Osteoblast (primary cell): ENCODE results near the gene FAM124B. TPM values are rescaled to one million over a fixed set of nuclear protein-coding genes. Genes with fewer than 3 reads are reported as not detected.
A peak's percentile ranks its signal among the peaks of the same experiment; 100 is the strongest.

Experiments used
- DNase-seq: peaks from one replicate; pipeline ENCODE4 v3.0.0; 2011; ENCODE audit warnings: low spot score, mixed read lengths; ENCODE audit not compliant: insufficient read length; ENCODE audit errors: missing footprints
- H2AFZ ChIP-seq: 2 replicates; pipeline ENCODE4 v1.6.0; 2011; ENCODE audit warnings: mild to moderate bottlenecking, low read length
- H3K27ac ChIP-seq: 2 replicates; pipeline ENCODE4 v1.5.1; 2011; ENCODE audit warnings: mild to moderate bottlenecking, low read depth, low read length, moderate library complexity
- H3K27me3 ChIP-seq: 2 replicates; pipeline ENCODE4 v1.6.0; 2012; ENCODE audit warnings: mild to moderate bottlenecking, control low read depth, inconsistent platforms, low read length, moderate library complexity; ENCODE audit not compliant: insufficient read depth
- H3K36me3 ChIP-seq: 2 replicates; pipeline ENCODE4 v1.5.1; 2011; ENCODE audit warnings: mild to moderate bottlenecking, low read length, control low read depth, moderate library complexity; ENCODE audit not compliant: insufficient read depth
- H3K4me1 ChIP-seq: 2 replicates; pipeline ENCODE4 v1.5.1; 2011; ENCODE audit warnings: mild to moderate bottlenecking, low read length, control low read depth, moderate library complexity; ENCODE audit not compliant: insufficient read depth
- H3K4me2 ChIP-seq: 2 replicates; pipeline ENCODE4 v1.6.0; 2011; ENCODE audit warnings: mild to moderate bottlenecking, low read length; ENCODE audit not compliant: insufficient read depth
- H3K4me3 ChIP-seq: fragments of 200-600 bp; sonication (generic); 3 replicates; pipeline ENCODE4 v1.5.1; 2012; ENCODE audit warnings: mild to moderate bottlenecking, low read length, inconsistent platforms; ENCODE audit not compliant: insufficient read depth
- H3K79me2 ChIP-seq: 2 replicates; pipeline ENCODE4 v1.6.0; 2012; ENCODE audit warnings: mild to moderate bottlenecking, low read length, control low read depth, inconsistent platforms; ENCODE audit not compliant: insufficient read depth
- H3K9me3 ChIP-seq: 2 replicates; pipeline ENCODE4 v1.5.1; 2011; ENCODE audit warnings: low read depth, low read length, control low read depth
- H4K20me1 ChIP-seq: 2 replicates; pipeline ENCODE4 v1.6.0; 2012; ENCODE audit warnings: mild to moderate bottlenecking, low read length, control low read depth; ENCODE audit not compliant: insufficient read depth
- total RNA-seq: library from RNA; depleted of rRNA; stranded (reverse); fragments of >200 nt; gene quantifications from 2 replicates; pipeline ENCODE4 v1.2.3, GENCODE V29; 2012
- TF ChIP-seq, protein P1 (sequence below): IDR thresholded peaks from 2 replicates; pipeline ENCODE4 v1.5.1; 2011; ENCODE audit warnings: mild to moderate bottlenecking, low read depth, low read length, moderate library complexity; ENCODE audit errors: extremely low read depth

Gene FAM124B
- total RNA-seq, 1 donor: not detected

DNA sequence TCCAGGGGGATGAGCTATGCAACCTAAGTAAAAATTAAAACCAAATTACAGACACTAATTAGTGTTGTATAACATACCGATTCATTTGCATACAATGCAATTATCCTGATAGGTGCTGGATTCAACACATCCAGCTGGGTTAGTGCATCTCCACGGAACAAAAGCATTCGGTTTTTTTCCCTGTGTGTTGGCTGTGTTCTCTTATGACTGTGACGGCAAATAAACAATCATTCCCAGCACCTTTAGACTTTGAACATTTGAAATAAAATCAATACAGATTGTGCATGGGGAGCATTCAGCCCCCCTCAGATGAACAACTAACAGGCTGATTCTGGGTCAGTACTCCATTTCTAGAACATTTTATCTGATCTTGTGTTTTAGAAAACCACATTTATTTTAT, 22.7 kb downstream of the FAM124B start:
- H3K27ac ChIP-seq: no peak overlapping the region
- no peak overlapping the region for H3K4me2 ChIP-seq
- TF ChIP-seq, protein P1, sequence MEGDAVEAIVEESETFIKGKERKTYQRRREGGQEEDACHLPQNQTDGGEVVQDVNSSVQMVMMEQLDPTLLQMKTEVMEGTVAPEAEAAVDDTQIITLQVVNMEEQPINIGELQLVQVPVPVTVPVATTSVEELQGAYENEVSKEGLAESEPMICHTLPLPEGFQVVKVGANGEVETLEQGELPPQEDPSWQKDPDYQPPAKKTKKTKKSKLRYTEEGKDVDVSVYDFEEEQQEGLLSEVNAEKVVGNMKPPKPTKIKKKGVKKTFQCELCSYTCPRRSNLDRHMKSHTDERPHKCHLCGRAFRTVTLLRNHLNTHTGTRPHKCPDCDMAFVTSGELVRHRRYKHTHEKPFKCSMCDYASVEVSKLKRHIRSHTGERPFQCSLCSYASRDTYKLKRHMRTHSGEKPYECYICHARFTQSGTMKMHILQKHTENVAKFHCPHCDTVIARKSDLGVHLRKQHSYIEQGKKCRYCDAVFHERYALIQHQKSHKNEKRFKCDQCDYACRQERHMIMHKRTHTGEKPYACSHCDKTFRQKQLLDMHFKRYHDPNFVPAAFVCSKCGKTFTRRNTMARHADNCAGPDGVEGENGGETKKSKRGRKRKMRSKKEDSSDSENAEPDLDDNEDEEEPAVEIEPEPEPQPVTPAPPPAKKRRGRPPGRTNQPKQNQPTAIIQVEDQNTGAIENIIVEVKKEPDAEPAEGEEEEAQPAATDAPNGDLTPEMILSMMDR: no peak
- H3K4me3 ChIP-seq: no peak overlapping the region
- no peaks in the 10 kb centered on the region for H3K79me2 ChIP-seq
- H2AFZ ChIP-seq: no peak overlapping the region
- no peaks in the 10 kb centered on the region for H3K9me3 ChIP-seq
- no peak for DNase-seq
- no peaks in the 10 kb centered on the region for H4K20me1 ChIP-seq
- peaks cover 10% of the 10 kb centered on the region for H3K27me3 ChIP-seq
- H3K36me3 ChIP-seq: no peaks in the 10 kb centered on the region
- no peaks in the 10 kb centered on the region for H3K4me1 ChIP-seq

DNA sequence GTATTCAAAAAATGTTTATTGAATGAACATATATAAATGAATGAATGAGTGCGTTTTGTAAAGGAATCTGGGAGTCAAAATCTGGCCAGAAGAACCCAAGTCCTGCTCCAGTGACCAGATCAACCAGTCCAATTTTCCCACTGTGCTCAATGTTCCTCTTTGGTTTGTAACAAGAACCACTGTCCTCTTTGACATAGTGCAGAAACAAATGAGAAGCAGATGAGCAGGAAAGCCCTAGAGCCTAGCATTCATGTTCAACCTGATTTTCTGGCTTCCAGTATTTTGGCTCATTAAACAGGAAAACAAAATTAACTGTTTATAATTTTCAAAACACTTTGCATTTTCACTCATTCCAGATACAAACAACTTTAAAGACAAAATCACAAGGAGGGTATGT, 23.2 kb downstream of the FAM124B start:
- TF ChIP-seq, protein P1: no peak
- Histone ChIP-seq H3K36me3 (no peaks in the 10 kb centered on the region), H3K27me3 (peaks cover 7% of the 10 kb centered on the region), H3K9me3 (no peaks in the 10 kb centered on the region), H3K4me1 (no peaks in the 10 kb centered on the region), H3K27ac (no peak overlapping the region), H3K79me2 (no peaks in the 10 kb centered on the region), H2AFZ (no peak overlapping the region), H3K4me2 (no peak overlapping the region), H3K4me3 (no peak overlapping the region), H4K20me1 (no peaks in the 10 kb centered on the region)
- DNase-seq: no peak

DNA sequence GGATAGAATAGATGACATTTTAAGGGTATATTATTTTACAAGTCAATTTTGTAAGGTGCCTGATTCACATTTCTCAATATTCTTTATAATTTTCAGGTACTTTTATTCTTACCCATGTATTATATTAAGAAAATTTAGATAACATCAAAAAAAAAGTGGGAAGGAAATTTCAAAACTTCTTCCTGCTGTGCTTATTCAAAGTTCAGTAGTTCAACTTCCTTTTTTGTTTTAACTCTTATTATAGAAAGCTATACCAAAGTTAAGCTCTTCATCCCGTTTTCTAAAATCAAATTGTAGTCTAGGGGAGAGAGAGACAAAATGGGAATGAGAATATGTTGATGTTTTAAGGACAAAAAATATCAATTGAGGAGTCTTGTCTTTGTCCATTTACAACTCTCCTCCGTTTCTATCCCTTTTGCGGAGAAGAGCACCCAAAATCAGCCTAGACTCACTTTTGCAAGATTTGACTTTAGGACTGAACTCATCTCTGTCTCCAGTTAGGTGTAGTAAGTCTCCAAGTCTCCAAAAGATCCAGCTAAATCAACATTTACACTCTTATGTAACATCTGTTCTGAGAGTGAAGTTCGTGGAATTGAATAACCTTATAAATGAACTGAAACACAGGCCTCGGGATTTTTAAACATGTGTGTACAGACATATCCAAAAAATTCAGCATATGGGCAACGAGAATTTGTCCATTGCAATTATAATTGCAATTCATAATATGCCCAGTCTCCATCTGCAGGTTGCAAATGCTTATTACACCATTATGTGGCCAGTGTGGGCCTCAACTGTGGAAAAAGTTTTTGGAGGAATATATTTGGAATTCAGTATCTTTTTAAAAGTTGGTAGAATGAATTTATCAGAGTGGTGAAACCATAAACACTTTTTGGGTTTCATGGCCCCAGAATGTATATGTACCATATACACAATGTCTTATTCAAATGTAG, 23.9 kb downstream of the FAM124B start:
- DNase-seq: peak; percentile 73
- no peak overlapping the region for H3K4me3 ChIP-seq
- no peaks in the 10 kb centered on the region for H3K4me1 ChIP-seq
- H3K79me2 ChIP-seq: no peaks in the 10 kb centered on the region
- TF ChIP-seq, protein P1: peak; percentile 32
- H4K20me1 ChIP-seq: no peaks in the 10 kb centered on the region
- no peak overlapping the region for H3K4me2 ChIP-seq
- H3K27ac ChIP-seq: no peak overlapping the region
- H3K9me3 ChIP-seq: no peaks in the 10 kb centered on the region
- H3K27me3 ChIP-seq: peaks cover 5% of the 10 kb centered on the region
- H2AFZ ChIP-seq: no peak overlapping the region
- H3K36me3 ChIP-seq: no peaks in the 10 kb centered on the region

DNA sequence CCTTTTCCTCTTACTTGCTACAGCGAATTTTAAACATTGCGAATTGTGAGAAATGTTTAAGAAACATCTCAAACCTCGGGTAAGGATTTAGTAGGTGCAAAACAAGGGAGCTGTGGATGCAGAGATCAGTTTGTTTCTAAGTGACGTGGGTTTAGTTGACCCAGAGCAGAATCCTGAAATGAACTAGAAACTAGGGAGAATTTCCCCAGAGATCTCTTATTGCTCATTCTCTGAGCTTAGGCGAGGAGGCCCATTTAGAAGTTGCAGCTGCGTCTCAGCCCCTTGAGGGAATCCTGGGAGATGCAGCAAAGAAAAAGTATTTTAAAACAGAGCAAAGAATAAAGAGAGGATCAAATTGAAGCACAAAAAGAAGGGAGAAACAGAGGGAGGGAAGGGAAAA, 29.3 kb downstream of the FAM124B start:
- TF ChIP-seq, protein P1: no peak
- Histone ChIP-seq H3K27ac (no peak overlapping the region), H3K4me1 (no peaks in the 10 kb centered on the region), H3K36me3 (no peaks in the 10 kb centered on the region), H2AFZ (no peak overlapping the region), H3K9me3 (no peaks in the 10 kb centered on the region), H3K4me3 (no peak overlapping the region), H3K4me2 (no peak overlapping the region), H3K27me3 (peaks cover 8% of the 10 kb centered on the region), H3K79me2 (no peaks in the 10 kb centered on the region), H4K20me1 (no peaks in the 10 kb centered on the region)
- DNase-seq: peak; percentile 82
